ENCODE data around the gene BRAF.
A peak's percentile ranks its signal among the peaks of the same experiment; 100 is the strongest.
"Not testable (repeated sequence)": the region's sequence is repeated elsewhere in the genome, so short reads cannot be mapped to it uniquely, and the experiment has no call there.

The BRAF gene

GRCh38 chr7:140696680-140697446 lies 227.9 kb downstream of the BRAF start, which contains the start of gene NDUFB2:
NDUFB2 (plus strand) TSS chr7:140696708; CDS start chr7:140696745, 37 bp downstream.
- in situ Hi-C loops (cut with HindIII; ENCODE audit: low pct_ligation_motif_present, low pct_unique_long_range_greater_than_20kb, low sequenced_read_pairs): no loop called here
- peak; percentile 84 for DNase-seq

GRCh38 chr7:140696024-140696679 lies 228.6 kb downstream of the BRAF start:
- in situ Hi-C loops (cut with HindIII; ENCODE audit: low pct_ligation_motif_present, low pct_unique_long_range_greater_than_20kb, low sequenced_read_pairs): no loop called here
- peak; percentile 98 for DNase-seq

GRCh38 chr7:140695381-140695780 lies 229.3 kb downstream of the BRAF start:
- in situ Hi-C loops (cut with HindIII; ENCODE audit: low pct_ligation_motif_present, low pct_unique_long_range_greater_than_20kb, low sequenced_read_pairs): no loop called here
- no peak for DNase-seq

- in situ Hi-C loops (cut with HindIII; ENCODE audit: low pct_ligation_motif_present, low pct_unique_long_range_greater_than_20kb, low sequenced_read_pairs): no loop called here
- no peak for DNase-seq
Observed at GRCh38 chr7:140694592-140694991, 230.1 kb downstream of the BRAF start.

- in situ Hi-C loops (cut with HindIII; ENCODE audit: low pct_ligation_motif_present, low pct_unique_long_range_greater_than_20kb, low sequenced_read_pairs); DNase-seq: not testable (repeated sequence)
Observed at GRCh38 chr7:140693849-140694248, 230.9 kb downstream of the BRAF start.

GRCh38 chr7:140691376-140692045 lies 233.2 kb downstream of the BRAF start:
- in situ Hi-C loops (cut with HindIII; ENCODE audit: low pct_ligation_motif_present, low pct_unique_long_range_greater_than_20kb, low sequenced_read_pairs): no loop called here
- no peak for DNase-seq

- DNase-seq: no peak
- in situ Hi-C loops (cut with HindIII; ENCODE audit: low pct_ligation_motif_present, low pct_unique_long_range_greater_than_20kb, low sequenced_read_pairs): no loop called here
Observed at GRCh38 chr7:140689199-140690152, 235.3 kb downstream of the BRAF start.

- no peak for DNase-seq
- in situ Hi-C loops (cut with HindIII; ENCODE audit: low pct_ligation_motif_present, low pct_unique_long_range_greater_than_20kb, low sequenced_read_pairs): no loop called here
Observed at GRCh38 chr7:140688341-140688740, 236.4 kb downstream of the BRAF start.

GRCh38 chr7:140686921-140687320 lies 237.8 kb downstream of the BRAF start:
- in situ Hi-C loops (cut with HindIII; ENCODE audit: low pct_ligation_motif_present, low pct_unique_long_range_greater_than_20kb, low sequenced_read_pairs): no loop called here
- no peak for DNase-seq

GRCh38 chr7:140685407-140686087 lies 239.2 kb downstream of the BRAF start:
- no peak for DNase-seq
- in situ Hi-C loops (cut with HindIII; ENCODE audit: low pct_ligation_motif_present, low pct_unique_long_range_greater_than_20kb, low sequenced_read_pairs): no loop called here

- DNase-seq: no peak
- in situ Hi-C loops (cut with HindIII; ENCODE audit: low pct_ligation_motif_present, low pct_unique_long_range_greater_than_20kb, low sequenced_read_pairs): no loop called here
Observed at GRCh38 chr7:140684066-140684950, 240.4 kb downstream of the BRAF start.

GRCh38 chr7:140683657-140684056 lies 241.1 kb downstream of the BRAF start:
- in situ Hi-C loops (cut with HindIII; ENCODE audit: low pct_ligation_motif_present, low pct_unique_long_range_greater_than_20kb, low sequenced_read_pairs): no loop called here
- no peak for DNase-seq

GRCh38 chr7:140681766-140682165 lies 243.0 kb downstream of the BRAF start:
- no peak for DNase-seq
- in situ Hi-C loops (cut with HindIII; ENCODE audit: low pct_ligation_motif_present, low pct_unique_long_range_greater_than_20kb, low sequenced_read_pairs): no loop called here

- DNase-seq: no peak
- in situ Hi-C loops (cut with HindIII; ENCODE audit: low pct_ligation_motif_present, low pct_unique_long_range_greater_than_20kb, low sequenced_read_pairs): no loop called here
Observed at GRCh38 chr7:140680886-140681285, 243.8 kb downstream of the BRAF start.

- DNase-seq: no peak
- in situ Hi-C loops (cut with HindIII; ENCODE audit: low pct_ligation_motif_present, low pct_unique_long_range_greater_than_20kb, low sequenced_read_pairs): no loop called here
Observed at GRCh38 chr7:140679186-140679585, 245.5 kb downstream of the BRAF start.

GRCh38 chr7:140678816-140679130 lies 246.0 kb downstream of the BRAF start:
- in situ Hi-C loops (cut with HindIII; ENCODE audit: low pct_ligation_motif_present, low pct_unique_long_range_greater_than_20kb, low sequenced_read_pairs): no loop called here
- DNase-seq: no peak

GRCh38 chr7:140678081-140678815 lies 246.5 kb downstream of the BRAF start:
- in situ Hi-C loops (cut with HindIII; ENCODE audit: low pct_ligation_motif_present, low pct_unique_long_range_greater_than_20kb, low sequenced_read_pairs): no loop called here
- no peak for DNase-seq
